Neural progenitor cell (in vitro differentiated cells): ENCODE measurements around the gene PRM1. TPM values are rescaled to one million over a fixed set of nuclear protein-coding genes. Genes with fewer than 3 reads are reported as not detected.

Experiments used
- DNase-seq: peaks from one replicate; pipeline ENCODE4 v3.0.0-alpha.2; 2016; ENCODE audit warnings: low spot score
- H2AFZ ChIP-seq: fragments of 200-600 bp; sonication (generic); replicated peaks from 2 replicates; pipeline ENCODE4 v1.6.1; 2016; ENCODE audit warnings: antibody characterized with exemption
- H3F3A ChIP-seq: fragments of 200-600 bp; sonication (generic); 2 replicates; pipeline ENCODE4 v1.6.1; 2016; ENCODE audit warnings: antibody characterized with exemption, low read depth
- H3K27ac ChIP-seq: fragments of 200-600 bp; sonication (generic); 2 replicates; pipeline ENCODE4 v1.5.1; 2016; ENCODE audit warnings: mild to moderate bottlenecking
- H3K27me3 ChIP-seq: fragments of 200-600 bp; sonication (generic); 2 replicates; pipeline ENCODE4 v1.6.1; 2016; ENCODE audit warnings: mild to moderate bottlenecking, moderate library complexity
- H3K36me3 ChIP-seq: fragments of 200-600 bp; sonication (generic); 2 replicates; pipeline ENCODE4 v1.5.1; 2016
- H3K4me1 ChIP-seq: fragments of 200-600 bp; sonication (generic); 2 replicates; pipeline ENCODE4 v1.6.1; 2016; ENCODE audit warnings: mixed run types
- H3K4me2 ChIP-seq: fragments of 200-600 bp; sonication (generic); 2 replicates; pipeline ENCODE4 v1.6.1; 2016
- H3K4me3 ChIP-seq: fragments of 200-600 bp; sonication (generic); 2 replicates; pipeline ENCODE4 v1.5.1; 2016
- H3K79me2 ChIP-seq: fragments of 200-600 bp; sonication (generic); 2 replicates; pipeline ENCODE4 v1.6.1; 2016; ENCODE audit warnings: low read depth
- H3K9ac ChIP-seq: fragments of 200-600 bp; sonication (generic); 2 replicates; pipeline ENCODE4 v1.6.1; 2016
- H3K9me3 ChIP-seq: fragments of 200-600 bp; sonication (generic); 2 replicates; pipeline ENCODE4 v1.5.1; 2016; ENCODE audit warnings: low read depth
- H4K20me1 ChIP-seq: fragments of 200-600 bp; sonication (generic); 2 replicates; pipeline ENCODE4 v1.6.1; 2016; ENCODE audit warnings: low read depth
- H3K27ac Mint-ChIP-seq: 3 replicates; pipeline ENCODE4 v1.8.0; 2021; ENCODE audit warnings: mixed read lengths
- H3K27me3 Mint-ChIP-seq: 2 replicates; pipeline ENCODE4 v1.8.0; 2022; ENCODE audit warnings: low read depth, mild to moderate bottlenecking, inconsistent platforms, moderate library complexity, mixed read lengths; ENCODE audit not compliant: insufficient read depth
- H3K36me3 Mint-ChIP-seq: 3 replicates; pipeline ENCODE4 v1.8.0; 2021; ENCODE audit warnings: mixed read lengths
- H3K4me1 Mint-ChIP-seq: 3 replicates; pipeline ENCODE4 v1.8.0; 2021; ENCODE audit warnings: mixed read lengths
- H3K4me3 Mint-ChIP-seq: 3 replicates; pipeline ENCODE4 v1.8.0; 2021; ENCODE audit warnings: mild to moderate bottlenecking, moderate library complexity, mixed read lengths
- H3K9me3 Mint-ChIP-seq: 3 replicates; pipeline ENCODE4 v1.8.0; 2020; ENCODE audit warnings: mixed read lengths
- EZH2 ChIP-seq: fragments of 200-600 bp; sonication (generic); IDR thresholded peaks from 2 replicates; pipeline ENCODE4 v1.6.1; 2017; ENCODE audit warnings: antibody characterized with exemption, mild to moderate bottlenecking, moderate library complexity
- EZH2phosphoT487 ChIP-seq: fragments of 200-600 bp; sonication (generic); IDR thresholded peaks from 2 replicates; pipeline ENCODE4 v1.6.1; 2017; ENCODE audit warnings: antibody characterized with exemption
- total RNA-seq: library from RNA; depleted of rRNA; stranded (reverse); fragments of >200 nt; gene quantifications from 2 replicates; pipeline ENCODE4 v1.2.3, GENCODE V29; 2015; ENCODE audit warnings: low replicate concordance
- TF ChIP-seq, protein P1 (sequence below): fragments of 200-600 bp; sonication (generic); IDR thresholded peaks from 2 replicates; pipeline ENCODE4 v1.5.1; 2017; ENCODE audit warnings: antibody characterized with exemption, mild to moderate bottlenecking

PRM1 gene
- total RNA-seq, 1 donor from 2014 or later, result not detected

DNA sequence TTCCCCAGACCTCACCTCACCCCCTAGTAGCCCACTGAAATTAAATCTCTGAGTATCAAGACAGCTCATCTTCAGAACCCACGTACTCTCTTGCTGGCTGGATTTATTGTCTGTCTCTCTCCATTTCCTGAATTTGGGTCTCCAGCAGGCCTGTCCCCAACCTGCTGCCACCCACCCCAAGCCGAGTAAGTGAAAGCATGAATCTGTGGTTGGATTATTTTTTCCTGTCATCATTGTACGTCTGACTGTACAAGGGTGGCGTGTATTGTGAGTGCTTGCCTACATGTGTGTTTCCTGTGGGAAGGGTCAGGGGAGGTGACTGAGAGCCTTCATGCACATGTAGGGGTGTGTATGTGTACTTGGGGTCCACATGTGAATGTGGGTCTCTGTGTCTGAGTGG lies 17.4 kb downstream of the PRM1 start:
- peaks cover 10% of the 10 kb centered on the region for H3K27me3 Mint-ChIP-seq
- no peak for TF ChIP-seq EZH2phosphoT487
- TF ChIP-seq, protein P1, sequence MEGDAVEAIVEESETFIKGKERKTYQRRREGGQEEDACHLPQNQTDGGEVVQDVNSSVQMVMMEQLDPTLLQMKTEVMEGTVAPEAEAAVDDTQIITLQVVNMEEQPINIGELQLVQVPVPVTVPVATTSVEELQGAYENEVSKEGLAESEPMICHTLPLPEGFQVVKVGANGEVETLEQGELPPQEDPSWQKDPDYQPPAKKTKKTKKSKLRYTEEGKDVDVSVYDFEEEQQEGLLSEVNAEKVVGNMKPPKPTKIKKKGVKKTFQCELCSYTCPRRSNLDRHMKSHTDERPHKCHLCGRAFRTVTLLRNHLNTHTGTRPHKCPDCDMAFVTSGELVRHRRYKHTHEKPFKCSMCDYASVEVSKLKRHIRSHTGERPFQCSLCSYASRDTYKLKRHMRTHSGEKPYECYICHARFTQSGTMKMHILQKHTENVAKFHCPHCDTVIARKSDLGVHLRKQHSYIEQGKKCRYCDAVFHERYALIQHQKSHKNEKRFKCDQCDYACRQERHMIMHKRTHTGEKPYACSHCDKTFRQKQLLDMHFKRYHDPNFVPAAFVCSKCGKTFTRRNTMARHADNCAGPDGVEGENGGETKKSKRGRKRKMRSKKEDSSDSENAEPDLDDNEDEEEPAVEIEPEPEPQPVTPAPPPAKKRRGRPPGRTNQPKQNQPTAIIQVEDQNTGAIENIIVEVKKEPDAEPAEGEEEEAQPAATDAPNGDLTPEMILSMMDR, result no peak
- Histone ChIP-seq H3K79me2 (no peaks in the 10 kb centered on the region), H3F3A (no peaks in the 10 kb centered on the region), H3K27ac (no peak overlapping the region), H3K27me3 (no peaks in the 10 kb centered on the region), H4K20me1 (no peaks in the 10 kb centered on the region), H3K9me3 (no peaks in the 10 kb centered on the region), H3K9ac (no peak overlapping the region), H2AFZ (no peak overlapping the region), H3K36me3 (no peaks in the 10 kb centered on the region), H3K4me3 (no peak overlapping the region), H3K4me1 (no peaks in the 10 kb centered on the region), H3K4me2 (no peak overlapping the region)
- H3K36me3 Mint-ChIP-seq, result no peaks in the 10 kb centered on the region
- H3K4me1 Mint-ChIP-seq, result no peaks in the 10 kb centered on the region
- no peaks in the 10 kb centered on the region for H3K9me3 Mint-ChIP-seq
- H3K4me3 Mint-ChIP-seq, result no peak overlapping the region
- DNase-seq, result no peak
- no peak overlapping the region for H3K27ac Mint-ChIP-seq

DNA sequence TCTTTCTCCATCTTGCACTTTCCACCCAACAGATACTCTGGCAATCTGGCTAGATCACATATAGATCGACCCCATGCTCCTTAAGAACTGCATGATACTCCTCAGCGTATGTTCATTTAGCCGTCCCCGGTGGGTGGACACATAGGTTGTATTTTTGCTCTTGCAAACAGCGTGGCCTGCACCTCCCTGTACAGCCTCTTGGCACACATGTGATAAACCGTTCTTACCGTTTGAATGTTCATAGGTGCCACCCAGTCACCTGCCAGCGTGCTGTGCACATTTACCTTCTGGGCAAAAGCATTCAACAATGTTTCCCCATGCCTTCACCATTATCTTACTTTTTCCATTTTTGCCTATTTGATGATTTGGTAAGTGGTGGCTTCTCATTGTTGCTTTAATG lies 18.2 kb downstream of the PRM1 start:
- H3K9me3 ChIP-seq, result no peaks in the 10 kb centered on the region

DNA sequence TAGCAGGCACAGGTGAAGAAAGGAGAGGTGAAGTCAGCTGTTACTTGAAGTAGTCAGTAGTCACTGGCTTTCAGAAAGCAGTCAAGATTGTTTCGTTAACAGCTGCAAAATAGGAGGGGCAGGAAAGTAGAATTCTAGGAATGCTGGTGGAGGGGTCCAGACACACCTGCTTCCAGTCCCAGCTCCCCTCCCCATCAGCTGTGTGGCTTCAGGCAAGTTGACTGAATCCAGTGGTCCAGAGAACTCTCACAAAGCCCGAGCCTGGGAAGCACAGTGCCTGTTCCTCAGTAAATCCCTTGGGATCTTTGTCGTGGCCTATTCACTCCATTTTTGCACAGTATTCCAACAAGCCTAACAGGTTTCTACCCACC lies 20.5 kb downstream of the PRM1 start:
- TF ChIP-seq EZH2 (no peak), EZH2phosphoT487 (no peak)
- TF ChIP-seq, protein P1, result no peak
- Mint-ChIP-seq H3K4me3 (no peak overlapping the region), H3K27ac (no peak overlapping the region)

More for the DNA sequence above, 18.2 kb downstream of the PRM1 start:
- Histone ChIP-seq H3K27me3 (no peaks in the 10 kb centered on the region), H3K36me3 (no peaks in the 10 kb centered on the region), H3K4me1 (no peaks in the 10 kb centered on the region), H3K9ac (no peak overlapping the region), H2AFZ (no peak overlapping the region), H3K4me3 (no peak overlapping the region), H3K27ac (no peak overlapping the region), H4K20me1 (no peaks in the 10 kb centered on the region), H3F3A (no peaks in the 10 kb centered on the region), H3K79me2 (no peaks in the 10 kb centered on the region), H3K4me2 (no peak overlapping the region)
- no peaks in the 10 kb centered on the region for H3K36me3 Mint-ChIP-seq
- H3K27me3 Mint-ChIP-seq, result peaks cover 10% of the 10 kb centered on the region
- H3K27ac Mint-ChIP-seq, result no peak overlapping the region
- no peak overlapping the region for H3K4me3 Mint-ChIP-seq
- TF ChIP-seq EZH2phosphoT487, result no peak
- no peak for TF ChIP-seq EZH2
- TF ChIP-seq, protein P1, result no peak
- H3K9me3 Mint-ChIP-seq, result no peaks in the 10 kb centered on the region
- DNase-seq, result no peak
- no peaks in the 10 kb centered on the region for H3K4me1 Mint-ChIP-seq

More for the DNA sequence above, 20.5 kb downstream of the PRM1 start:
- H3K9me3 Mint-ChIP-seq, result no peaks in the 10 kb centered on the region
- H3K27me3 Mint-ChIP-seq, result peaks cover 10% of the 10 kb centered on the region
- DNase-seq, result no peak
- H3K9ac ChIP-seq, result no peak overlapping the region
- peaks cover 3% of the 10 kb centered on the region for H3K4me1 ChIP-seq
- no peak overlapping the region for H3K4me2 ChIP-seq
- H4K20me1 ChIP-seq, result no peaks in the 10 kb centered on the region
- no peaks in the 10 kb centered on the region for H3K9me3 ChIP-seq
- H3K4me1 Mint-ChIP-seq, result peaks cover 6% of the 10 kb centered on the region
- H3F3A ChIP-seq, result peaks cover 6% of the 10 kb centered on the region
- H3K36me3 Mint-ChIP-seq, result no peaks in the 10 kb centered on the region
- no peaks in the 10 kb centered on the region for H3K36me3 ChIP-seq
- no peaks in the 10 kb centered on the region for H3K79me2 ChIP-seq
- peaks cover 6% of the 10 kb centered on the region for H3K27me3 ChIP-seq
- H3K27ac ChIP-seq, result no peak overlapping the region
- H3K4me3 ChIP-seq, result no peak overlapping the region
- no peak overlapping the region for H2AFZ ChIP-seq
